Measurements from ENCODE around the gene ALS2CL. TPM values are rescaled to one million over a fixed set of nuclear protein-coding genes. Genes with fewer than 3 reads are reported as not detected.

ALS2CL gene
- total and polyA plus RNA-seq, 2 donors (not counting 3 experiments of a cell fraction or from before 2014, with no cell fraction given): 7.8 to 10.1 TPM

GRCh38 chr3:46699676-46700523 is 6.4 kb upstream of the ALS2CL start:
- Histone ChIP-seq H4K20me1 (replicated peaks; ENCODE audit: control insufficient read depth, extremely low read depth, insufficient read depth, low read length) (no peaks in the 10 kb centered on the region), H3K4me2 (ENCODE audit: insufficient read depth, low read length) (no peak overlapping the region), H3K4me3 (replicated peaks in 1 of 3; ENCODE audit: insufficient read depth in 1 of 3, low read depth in 1 of 3, low read length in 3 of 3) (no peak overlapping the region), H3K9me1 (replicated peaks; ENCODE audit: control insufficient read depth, extremely low read depth, insufficient read depth, low read length) (no peaks in the 10 kb centered on the region), H3K4me1 (ENCODE audit: control insufficient read depth, extremely low read depth, insufficient read depth, low read length) (peaks cover 13% of the 10 kb centered on the region), H2AFZ (ENCODE audit: low read depth, low read length) (no peak overlapping the region), H3K79me2 (ENCODE audit: control insufficient read depth, insufficient read depth, low read length) (no peaks in the 10 kb centered on the region), H3K27ac (ENCODE audit: insufficient read depth, low read depth, low read length) (no peak overlapping the region), H3K9me3 (replicated peaks; ENCODE audit: control insufficient read depth, insufficient read depth, low read length) (no peaks in the 10 kb centered on the region), H3K27me3 (ENCODE audit: control insufficient read depth in 2 of 2, insufficient read depth in 2 of 2, low read length in 2 of 2) (peaks cover 6 to 7% of the 10 kb centered on the region in 2 experiments), H3K36me3 (ENCODE audit: control insufficient read depth in 2 of 2, extremely low read depth in 1 of 2, insufficient read depth in 2 of 2, low read length in 2 of 2) (no peaks in the 10 kb centered on the region), H3K9ac (replicated peaks; ENCODE audit: extremely low read depth, insufficient read depth, low read length) (no peak overlapping the region)
- ChIA-PET CTCF (no interaction called here), POLR2A (no interaction called here)
- no peak for FAIRE-seq
- DNase-seq (ENCODE audit: low read depth, low spot score): no peak
- no peak for TF ChIP-seq MAX (IDR thresholded peaks at IDR 0.05; ENCODE audit: insufficient read depth, insufficient read length)
- dilution Hi-C loops (cut with MboI; ENCODE audit: extremely low pct_ligation_motif_present, low sequenced_read_pairs): no loop called here
- no TSS peak for BruUV-seq (replicated peaks)
- intact Hi-C loops (cut with micrococcal nuclease): loop anchor here (10.0 kb wide), 2 partner anchors 295 to 675 kb away; no protein-coding TSS in a partner anchor

GRCh38 chr3:46695962-46696894 is 2.7 kb upstream of the ALS2CL start:
- TF ChIP-seq MAX (IDR thresholded peaks at IDR 0.05; ENCODE audit: insufficient read depth, insufficient read length) (peak; percentile 21), JUN (IDR thresholded peaks at IDR 0.05; ENCODE audit: borderline replicate concordance, insufficient read depth, insufficient read length, low read depth) (no peak)
- H3K9me1 ChIP-seq (replicated peaks; ENCODE audit: control insufficient read depth, extremely low read depth, insufficient read depth, low read length): no peaks in the 10 kb centered on the region
- POLR2A ChIA-PET: interaction anchor here (0.7 kb wide), 1 partner anchor 623 kb away, joined by 3 read pairs; no protein-coding TSS in a partner anchor

More at GRCh38 chr3:46695962-46696894, 2.7 kb upstream of the ALS2CL start:
- H3K4me3 ChIP-seq (replicated peaks in 1 of 3; ENCODE audit: insufficient read depth in 1 of 3, low read depth in 1 of 3, low read length in 3 of 3): no peak overlapping the region
- H2AFZ ChIP-seq (ENCODE audit: low read depth, low read length): no peak overlapping the region
- H3K4me1 ChIP-seq (ENCODE audit: control insufficient read depth, extremely low read depth, insufficient read depth, low read length): peaks cover 22% of the 10 kb centered on the region
- no peak overlapping the region for H3K27ac ChIP-seq (ENCODE audit: insufficient read depth, low read depth, low read length)
- no peak overlapping the region for H3K9ac ChIP-seq (replicated peaks; ENCODE audit: extremely low read depth, insufficient read depth, low read length)
- no peak for DNase-seq (ENCODE audit: low read depth, low spot score)
- H3K79me2 ChIP-seq (ENCODE audit: control insufficient read depth, insufficient read depth, low read length): no peaks in the 10 kb centered on the region
- no peak overlapping the region for H3K4me2 ChIP-seq (ENCODE audit: insufficient read depth, low read length)
- no peaks in the 10 kb centered on the region for H3K27me3 ChIP-seq (ENCODE audit: control insufficient read depth in 2 of 2, insufficient read depth in 2 of 2, low read length in 2 of 2)
- FAIRE-seq: no peak
- H4K20me1 ChIP-seq (replicated peaks; ENCODE audit: control insufficient read depth, extremely low read depth, insufficient read depth, low read length): no peaks in the 10 kb centered on the region
- BruUV-seq (replicated peaks): no TSS peak
- intact Hi-C loops (cut with micrococcal nuclease) (loop anchor here (2.0 kb wide), 1 partner anchor 65 kb away; no protein-coding TSS in a partner anchor), dilution Hi-C loops (cut with MboI; ENCODE audit: extremely low pct_ligation_motif_present, low sequenced_read_pairs) (no loop called here)
- CTCF ChIA-PET: interaction anchor here (0.6 to 2.9 kb wide), 13 partner anchors 9 to 675 kb away, joined by 3 to 18 read pairs (median 4); partner anchors contain the start of gene PRSS50
- H3K36me3 ChIP-seq (ENCODE audit: control insufficient read depth in 2 of 2, extremely low read depth in 1 of 2, insufficient read depth in 2 of 2, low read length in 2 of 2): no peaks in the 10 kb centered on the region
- no peaks in the 10 kb centered on the region for H3K9me3 ChIP-seq (replicated peaks; ENCODE audit: control insufficient read depth, insufficient read depth, low read length)

All from endothelial cell of umbilical vein (primary cell).